ENCODE data around the gene AKR1C1.

DNA sequence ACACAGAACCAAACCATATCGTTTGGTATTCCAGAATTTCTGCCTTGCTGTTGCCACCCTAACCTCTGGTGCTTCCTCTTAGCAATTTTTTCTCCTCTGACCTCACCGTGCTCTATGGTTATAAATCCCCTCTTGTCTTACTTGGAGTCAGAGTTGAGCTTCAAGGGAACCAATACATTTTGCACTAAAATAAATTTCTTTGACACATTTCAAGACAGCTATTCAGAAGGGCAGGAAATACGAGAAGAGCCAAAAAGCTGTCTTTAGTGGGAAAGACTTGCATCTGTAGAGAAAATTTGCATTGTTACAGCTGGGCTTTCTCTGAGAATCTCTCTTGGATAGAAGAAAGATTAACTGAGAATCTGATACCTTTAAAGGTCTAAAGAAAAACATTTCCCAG is 54.9 kb downstream of the AKR1C1 start:
- TF ChIP-seq POLR2A (IDR thresholded peaks at IDR 0.05) (no peak), CTCF (IDR thresholded peaks at IDR 0.05) (no peak)
